ENCODE measurements around the gene EFNA2. TPM values are rescaled to one million over a fixed set of nuclear protein-coding genes. Genes with fewer than 3 reads are reported as not detected.
"Not testable (repeated sequence)": the region's sequence is repeated elsewhere in the genome, so short reads cannot be mapped to it uniquely, and the experiment has no call there.

EFNA2 gene
- 0.49 TPM for polyA plus RNA-seq (2013, experiment 1 of 2; ENCODE audit: insufficient read length)
- 0.51 TPM for polyA plus RNA-seq (2013, experiment 2 of 2; ENCODE audit: insufficient read length)

DNA sequence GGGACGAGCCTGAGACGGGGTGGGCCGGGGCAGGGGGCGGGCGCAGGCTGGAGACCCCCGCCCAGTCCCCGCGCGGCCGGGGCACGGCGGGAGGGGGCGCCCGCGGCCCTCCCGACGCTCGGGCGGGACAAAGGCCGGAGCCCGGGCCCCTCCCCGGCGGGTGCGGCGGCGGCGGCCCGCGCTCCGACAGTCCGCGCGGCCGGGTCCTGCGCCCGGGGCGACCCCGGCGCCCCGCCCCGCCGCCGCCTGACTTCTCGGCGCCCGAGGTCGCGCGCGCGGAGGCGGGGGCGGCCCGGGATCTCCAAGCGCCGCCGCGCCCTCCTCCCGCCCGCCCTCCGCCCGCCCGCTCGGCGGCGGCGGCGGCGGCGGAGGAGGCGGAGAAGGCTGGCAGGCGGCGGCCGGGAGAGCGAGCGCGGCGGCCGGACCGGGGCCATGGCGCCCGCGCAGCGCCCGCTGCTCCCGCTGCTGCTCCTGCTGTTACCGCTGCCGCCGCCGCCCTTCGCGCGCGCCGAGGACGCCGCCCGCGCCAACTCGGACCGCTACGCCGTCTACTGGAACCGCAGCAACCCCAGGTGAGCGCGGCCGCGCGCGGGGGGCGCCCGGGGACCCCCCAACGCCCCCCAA is at the start of gene EFNA2:
EFNA2 (plus strand) TSS at position 137 of the 624 bp plus-strand sequence; CDS start at position 433, 296 bp downstream.
- DNase-seq = no peak

DNA sequence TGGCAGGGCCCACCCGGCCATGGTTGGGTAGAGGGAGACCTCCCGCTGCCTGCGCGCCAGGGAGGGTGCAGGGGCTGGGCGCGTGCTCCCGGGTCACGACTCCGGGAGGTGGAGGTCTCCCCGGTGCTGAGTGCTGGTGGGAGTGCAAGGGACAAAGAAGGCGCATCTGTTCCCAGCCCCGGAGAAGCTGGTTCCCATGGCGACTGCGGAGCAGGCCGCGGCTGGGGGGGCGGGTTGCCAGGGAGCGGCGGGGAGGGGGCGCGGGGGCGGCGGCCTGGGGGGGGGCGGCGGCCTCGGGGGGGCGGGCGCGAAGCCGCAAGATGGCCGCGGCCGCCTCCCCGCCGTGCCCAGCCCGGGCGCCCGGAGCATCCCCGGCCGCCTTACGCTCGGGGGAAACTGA is 49.1 kb upstream of the EFNA2 start:
- no peak for DNase-seq

- DNase-seq = peak; percentile 28
Measured at GRCh38 chr19:1237027-1237659, 48.5 kb upstream of the EFNA2 start.

- DNase-seq = peak; percentile 44
Measured at GRCh38 chr19:1237754-1238368, 47.8 kb upstream of the EFNA2 start, which contains the start of gene CBARP. Gene CBARP (minus strand): TSS chr19:1238005. CDS start chr19:1236100, 1,905 bp downstream.

DNA sequence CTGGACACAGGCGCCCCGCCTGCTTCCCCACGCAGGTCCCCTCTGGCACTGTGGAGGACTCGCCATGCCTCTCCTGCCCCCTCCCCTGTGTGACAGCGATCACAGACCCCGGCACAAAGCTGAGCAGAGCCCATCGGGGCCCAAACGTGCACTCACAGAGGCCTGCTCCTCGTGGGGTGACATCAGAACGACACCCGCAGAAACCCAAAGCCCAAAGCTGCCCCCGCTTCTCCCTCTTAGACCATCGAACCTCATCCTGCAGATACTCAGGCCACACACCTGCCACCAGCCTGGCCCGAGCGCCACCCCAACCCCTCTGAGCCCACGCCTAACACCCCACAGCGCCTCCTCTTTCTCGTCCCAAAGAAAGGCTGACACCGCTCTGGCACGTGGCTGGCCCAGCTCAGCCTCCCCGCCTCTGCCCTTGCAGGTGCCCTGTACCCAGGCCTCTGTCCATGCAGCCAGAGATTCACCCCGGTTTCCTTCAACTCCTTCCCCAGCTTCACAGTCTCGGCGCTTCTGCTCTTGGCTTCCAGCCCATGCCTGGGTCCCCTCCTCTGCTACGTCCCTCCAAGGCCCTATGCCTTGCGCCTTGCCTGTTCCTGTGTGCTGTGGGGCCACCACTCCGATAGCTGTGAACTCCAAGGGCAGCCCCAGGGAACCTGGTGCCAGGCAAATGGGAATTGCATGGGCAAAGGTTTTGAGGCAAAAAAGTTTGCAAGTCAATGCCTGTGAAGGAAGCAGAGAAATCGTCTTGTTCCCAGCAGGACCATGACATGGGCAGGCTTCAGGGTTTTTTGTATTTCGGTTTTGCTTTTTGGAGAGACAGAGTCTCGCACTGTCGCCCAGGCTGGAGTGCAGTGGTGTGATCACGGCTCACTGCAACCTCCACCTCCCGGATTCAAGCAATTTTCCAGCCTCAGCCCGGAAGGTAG is 47.0 kb upstream of the EFNA2 start:
- DNase-seq = no peak

GRCh38 chr19:1239420-1239795 is 46.3 kb upstream of the EFNA2 start:
- no peak for DNase-seq

GRCh38 chr19:1239796-1240737 is 45.6 kb upstream of the EFNA2 start:
- DNase-seq = peak; percentile 91

GRCh38 chr19:1240925-1241324 is 44.7 kb upstream of the EFNA2 start:
- DNase-seq = no peak

DNA sequence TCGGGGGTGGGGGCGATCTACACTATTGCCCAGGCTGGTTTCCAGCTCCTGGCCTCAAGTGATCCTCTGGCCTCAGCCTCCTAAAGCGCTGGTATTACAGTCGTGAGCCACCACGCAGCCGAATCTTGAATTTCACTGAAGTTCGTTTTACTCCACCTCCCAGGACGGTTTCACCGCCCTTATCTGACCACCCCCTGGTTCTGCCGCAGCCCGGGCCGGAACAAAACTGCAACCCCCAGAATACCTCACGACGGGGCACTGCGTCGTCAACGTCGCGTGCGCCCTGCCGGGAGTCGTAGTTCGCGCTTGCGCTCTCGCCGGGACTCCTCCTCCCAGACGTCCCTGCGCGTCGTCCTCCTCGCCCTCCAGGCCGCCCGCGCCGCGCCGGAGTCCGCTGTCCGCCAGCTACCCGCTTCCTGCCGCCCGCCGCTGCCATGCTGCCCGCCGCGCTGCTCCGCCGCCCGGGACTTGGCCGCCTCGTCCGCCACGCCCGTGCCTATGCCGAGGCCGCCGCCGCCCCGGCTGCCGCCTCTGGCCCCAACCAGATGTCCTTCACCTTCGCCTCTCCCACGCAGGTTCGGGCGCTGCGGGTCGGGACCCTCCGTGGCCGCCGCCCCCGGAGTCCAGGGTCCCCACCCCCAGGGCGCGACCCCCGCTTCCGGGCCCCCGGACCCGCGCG is 44.1 kb upstream of the EFNA2 start, which contains the start of gene ATP5F1D:
ATP5F1D (plus strand) TSS at position 335 of the 679 bp plus-strand sequence; CDS start at position 435, 100 bp downstream.
- DNase-seq = peak; percentile 93

DNA sequence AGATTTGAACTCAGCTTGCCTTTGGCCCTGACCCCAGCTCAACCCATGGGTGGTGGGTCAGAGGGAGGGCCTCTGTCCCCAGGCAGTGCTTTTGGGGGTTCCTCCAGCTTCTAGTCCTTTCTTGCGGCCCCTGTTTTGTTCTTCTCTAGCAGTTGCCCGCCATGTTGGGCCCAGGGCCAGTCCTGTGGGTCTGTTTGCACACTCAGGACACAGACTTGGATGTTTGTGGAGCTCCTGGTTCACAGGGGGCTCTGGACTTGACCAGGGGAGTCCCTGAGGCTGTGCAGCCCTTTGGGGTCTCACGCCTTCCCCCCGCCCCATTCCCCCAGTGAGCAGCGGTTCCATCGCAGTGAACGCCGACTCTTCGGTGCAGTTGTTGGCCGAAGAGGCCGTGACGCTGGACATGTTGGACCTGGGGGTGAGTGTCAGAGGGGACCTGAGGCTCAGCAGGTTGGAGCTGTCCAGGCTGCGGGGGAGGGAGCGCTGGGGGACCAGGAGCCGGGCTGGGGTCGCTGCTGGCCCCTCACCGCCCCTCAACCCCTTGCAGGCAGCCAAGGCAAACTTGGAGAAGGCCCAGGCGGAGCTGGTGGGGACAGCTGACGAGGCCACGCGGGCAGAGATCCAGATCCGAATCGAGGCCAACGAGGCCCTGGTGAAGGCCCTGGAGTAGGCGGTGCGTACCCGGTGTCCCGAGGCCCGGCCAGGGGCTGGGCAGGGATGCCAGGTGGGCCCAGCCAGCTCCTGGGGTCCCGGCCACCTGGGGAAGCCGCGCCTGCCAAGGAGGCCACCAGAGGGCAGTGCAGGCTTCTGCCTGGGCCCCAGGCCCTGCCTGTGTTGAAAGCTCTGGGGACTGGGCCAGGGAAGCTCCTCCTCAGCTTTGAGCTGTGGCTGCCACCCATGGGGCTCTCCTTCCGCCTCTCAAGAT is 41.6 kb upstream of the EFNA2 start:
- peak; percentile 82 for DNase-seq

GRCh38 chr19:1244693-1245451 is 40.8 kb upstream of the EFNA2 start:
- no peak for DNase-seq

DNA sequence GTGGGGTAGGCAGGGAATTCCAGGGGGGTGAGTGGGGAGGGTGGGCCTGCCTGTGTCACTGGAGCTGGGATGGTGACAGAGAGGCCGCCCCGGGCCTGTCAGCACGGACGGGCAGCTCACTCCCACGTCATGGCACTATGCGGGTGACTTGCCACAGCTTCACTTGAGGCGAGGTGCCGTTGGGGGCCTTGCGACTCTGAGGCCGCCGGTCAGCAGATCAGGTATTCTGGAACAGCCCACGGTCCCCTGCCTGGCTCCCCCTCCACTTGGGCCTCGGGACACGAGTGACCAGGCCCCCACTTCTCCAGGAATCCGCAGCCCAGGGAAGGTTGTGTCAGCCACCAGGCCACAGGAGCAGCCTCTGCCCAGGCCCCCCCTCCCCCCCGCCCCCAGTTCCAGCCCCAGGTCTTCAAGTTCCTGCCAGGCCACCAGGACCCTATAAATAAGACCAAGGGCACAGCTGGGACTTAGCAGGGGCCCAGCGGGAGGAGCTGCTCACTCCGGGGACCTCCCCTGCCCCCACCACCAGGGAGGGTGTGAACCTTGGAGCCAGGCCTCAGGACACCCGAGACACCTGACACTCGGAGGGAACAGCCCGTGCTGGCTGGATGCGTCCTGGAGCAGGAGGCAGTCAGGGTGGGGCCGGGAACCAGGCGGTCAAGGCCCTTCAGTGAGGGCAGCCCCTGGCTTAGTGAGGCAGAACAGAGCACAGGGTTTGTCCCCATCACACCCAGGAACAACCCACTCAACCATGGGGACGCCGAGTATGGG is 40.0 kb upstream of the EFNA2 start:
- no peak for DNase-seq

GRCh38 chr19:1246265-1247087 is 39.2 kb upstream of the EFNA2 start:
- DNase-seq = not testable (repeated sequence)

GRCh38 chr19:1247748-1248138 is 37.9 kb upstream of the EFNA2 start:
- DNase-seq = no peak

DNA sequence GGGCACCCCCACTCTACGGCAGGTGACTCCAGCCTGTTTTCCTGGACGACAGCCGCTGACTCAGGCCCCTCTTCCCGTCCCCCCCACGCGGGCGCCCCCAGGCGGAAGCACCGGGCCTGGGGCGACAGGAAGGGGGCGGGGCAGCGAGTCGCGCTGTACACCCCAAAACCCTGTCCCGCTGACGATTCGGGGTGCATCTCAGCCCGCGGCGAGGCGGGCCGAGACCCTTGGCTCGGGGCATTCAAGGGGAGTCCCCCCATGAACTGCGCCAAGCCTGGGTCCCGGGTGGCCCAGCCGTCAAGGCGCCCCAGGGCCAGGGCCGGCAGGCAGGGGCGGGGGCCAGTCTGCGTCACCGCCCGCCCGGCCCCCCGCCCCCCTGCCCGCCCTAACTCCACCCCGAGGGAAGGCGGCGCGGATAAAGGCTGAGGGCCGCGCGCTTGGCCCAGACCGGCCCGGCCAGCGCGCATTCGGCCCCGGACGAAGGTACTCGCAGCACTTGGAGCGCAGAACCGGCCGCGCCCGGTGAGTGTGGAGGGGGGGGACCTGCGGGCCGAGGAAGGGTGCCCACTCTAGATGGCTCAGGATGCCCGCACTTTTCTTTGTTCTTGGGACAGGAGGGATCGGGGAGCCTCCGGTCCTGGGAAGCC is 37.4 kb upstream of the EFNA2 start, which contains the start of gene MIDN:
MIDN (plus strand) TSS at position 445 of the 647 bp plus-strand sequence. CDS start 1,714 bp downstream, outside the sequence.
- DNase-seq = peak; percentile 88

GRCh38 chr19:1248786-1249297 is 36.8 kb upstream of the EFNA2 start:
- DNase-seq = peak; percentile 78

All from fibroblast of skin of abdomen (primary cell).